OCI-LY3 (cell line): Measurements from ENCODE around the gene BIK.

Experiments
- EZH2phosphoT487 ChIP-seq: fragments of 200-600 bp; shearing (Covaris generic); IDR thresholded peaks from 2 replicates; pipeline ENCODE4 v1.6.1; 2018; ENCODE audit warnings: antibody characterized with exemption, mixed run types, low read depth
- TF ChIP-seq, protein P1 (sequence below): fragments of 200-600, 300-600 bp; sonication (generic); IDR thresholded peaks from 2 replicates; pipeline ENCODE4 v1.5.1; 2014; ENCODE audit warnings: antibody characterized with exemption, low read length, low read depth

DNA sequence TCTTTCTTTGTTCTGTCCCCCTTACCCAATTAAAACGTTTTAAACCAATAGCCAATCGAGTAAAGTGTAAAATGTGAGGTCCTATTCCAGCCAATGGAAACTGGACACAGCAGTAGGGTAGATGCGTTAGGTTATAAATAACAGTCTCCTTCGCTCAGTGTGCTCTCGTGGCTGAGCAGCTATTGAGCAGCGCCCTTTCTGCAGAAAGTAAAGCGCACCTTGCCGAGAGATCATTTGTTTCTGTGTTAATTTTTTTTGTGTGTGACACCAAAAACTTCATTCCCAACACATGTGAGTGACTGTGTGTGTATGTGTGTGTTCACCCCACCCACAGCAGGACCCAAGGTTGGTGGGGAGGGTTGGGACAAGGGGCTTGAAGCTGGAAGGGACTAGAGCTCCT, 14.1 kb upstream of the BIK start:
- no peak for TF ChIP-seq EZH2phosphoT487
- TF ChIP-seq, protein P1, sequence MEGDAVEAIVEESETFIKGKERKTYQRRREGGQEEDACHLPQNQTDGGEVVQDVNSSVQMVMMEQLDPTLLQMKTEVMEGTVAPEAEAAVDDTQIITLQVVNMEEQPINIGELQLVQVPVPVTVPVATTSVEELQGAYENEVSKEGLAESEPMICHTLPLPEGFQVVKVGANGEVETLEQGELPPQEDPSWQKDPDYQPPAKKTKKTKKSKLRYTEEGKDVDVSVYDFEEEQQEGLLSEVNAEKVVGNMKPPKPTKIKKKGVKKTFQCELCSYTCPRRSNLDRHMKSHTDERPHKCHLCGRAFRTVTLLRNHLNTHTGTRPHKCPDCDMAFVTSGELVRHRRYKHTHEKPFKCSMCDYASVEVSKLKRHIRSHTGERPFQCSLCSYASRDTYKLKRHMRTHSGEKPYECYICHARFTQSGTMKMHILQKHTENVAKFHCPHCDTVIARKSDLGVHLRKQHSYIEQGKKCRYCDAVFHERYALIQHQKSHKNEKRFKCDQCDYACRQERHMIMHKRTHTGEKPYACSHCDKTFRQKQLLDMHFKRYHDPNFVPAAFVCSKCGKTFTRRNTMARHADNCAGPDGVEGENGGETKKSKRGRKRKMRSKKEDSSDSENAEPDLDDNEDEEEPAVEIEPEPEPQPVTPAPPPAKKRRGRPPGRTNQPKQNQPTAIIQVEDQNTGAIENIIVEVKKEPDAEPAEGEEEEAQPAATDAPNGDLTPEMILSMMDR: no peak
